Aorta (tissue), 5 donors: ENCODE results near the gene SPDYE17. TPM values are rescaled to one million over a fixed set of nuclear protein-coding genes. Genes with fewer than 3 reads are reported as not detected.
"Not testable (repeated sequence)": the region's sequence is repeated elsewhere in the genome, so short reads cannot be mapped to it uniquely, and the experiment has no call there.

ENCODE experiments used
- ATAC-seq: fragments of 200-7000 bp; cut with Tn5 transposase; one replicate; pipeline ENCODE4 v1.9.1; 2022; ENCODE audit warnings: moderate library complexity; ENCODE audit not compliant: low FRiP score
- DNase-seq, 2 donors: peaks; one replicate each; pipeline ENCODE4 v3.0.0-alpha.2; 2020
- H3K27ac ChIP-seq, 2 donors: one replicate each; pipeline ENCODE4 v1.5.1; 2013; ENCODE audit warnings: low read length in 2 of 2, mild to moderate bottlenecking in 2 of 2, moderate library complexity in 2 of 2, control low read depth in 1 of 2, inconsistent platforms in 1 of 2, low read depth in 1 of 2
- H3K27me3 ChIP-seq, 2 donors: one replicate each; pipeline ENCODE4 v1.6.1; 2013; ENCODE audit warnings: control low read depth in 1 of 2, low read length in 1 of 2, mild to moderate bottlenecking in 1 of 2, moderate library complexity in 1 of 2; ENCODE audit not compliant: insufficient read depth in 2 of 2, control insufficient read depth in 1 of 2
- H3K36me3 ChIP-seq, 2 donors: one replicate each; pipeline ENCODE4 v1.6.1; 2013; ENCODE audit warnings: control low read depth in 1 of 2, low read length in 1 of 2, mild to moderate bottlenecking in 1 of 2; ENCODE audit not compliant: insufficient read depth in 2 of 2, control insufficient read depth in 1 of 2
- H3K4me1 ChIP-seq, 2 donors: one replicate each; pipeline ENCODE4 v1.6.1; 2013; ENCODE audit warnings: low read length in 2 of 2, control low read depth in 1 of 2, mild to moderate bottlenecking in 1 of 2, moderate library complexity in 1 of 2; ENCODE audit not compliant: insufficient read depth in 2 of 2, control insufficient read depth in 1 of 2
- H3K4me3 ChIP-seq, 2 donors: one replicate each; pipeline ENCODE4 v1.5.1; 2013; ENCODE audit warnings: low read length in 2 of 2, control low read depth in 1 of 2, mild to moderate bottlenecking in 1 of 2
- H3K9me3 ChIP-seq: one replicate; pipeline ENCODE4 v1.6.1; 2013; ENCODE audit warnings: mild to moderate bottlenecking, low read length; ENCODE audit not compliant: control insufficient read depth
- WGBS, 2 donors: extraction: QIAGEN DNeasy Blood & Tissue Kit; methylation state at CpG; one replicate each; pipeline ENCODE4 v1.1.7; 2013; 5-methylcytosine and 5-hydroxymethylcytosine counted together
- intact Hi-C, 2 donors: fragments of 100-400 bp; cut with DNase I; formaldehyde crosslinking; loops; one replicate each; pipeline versions ENCODE4 v1.14.2 to v1.15.0; 2022
- polyA plus RNA-seq, 2 donors: library from polyadenylated mRNA; stranded (reverse); fragments of 200-250 nt; gene quantifications; one replicate each; pipeline ENCODE4 v1.2.3, GENCODE V29; 2013
- total RNA-seq, 2 donors: library from RNA; stranded (reverse); fragmentation: NEBNext Ultra II Directional; extraction: Animal tissue kit (Norgen Biotek cat#: 25700); gene quantifications; one replicate each; pipeline ENCODE4 v1.2.1, GENCODE V29; 2021
- donor health status: healthy with polysubstance abuse.
- donor health status: Bipolar disorder and iron deficiency.
- donor health status: DM: no; HTN: no; CAD: no.
- donor health status: DM: no; HTN: no; CAD: no.
- donor health status: DM: yes; HTN: yes; CAD: no.

SPDYE17 gene
- total and polyA plus RNA-seq, 4 donors: not detected

DNA sequence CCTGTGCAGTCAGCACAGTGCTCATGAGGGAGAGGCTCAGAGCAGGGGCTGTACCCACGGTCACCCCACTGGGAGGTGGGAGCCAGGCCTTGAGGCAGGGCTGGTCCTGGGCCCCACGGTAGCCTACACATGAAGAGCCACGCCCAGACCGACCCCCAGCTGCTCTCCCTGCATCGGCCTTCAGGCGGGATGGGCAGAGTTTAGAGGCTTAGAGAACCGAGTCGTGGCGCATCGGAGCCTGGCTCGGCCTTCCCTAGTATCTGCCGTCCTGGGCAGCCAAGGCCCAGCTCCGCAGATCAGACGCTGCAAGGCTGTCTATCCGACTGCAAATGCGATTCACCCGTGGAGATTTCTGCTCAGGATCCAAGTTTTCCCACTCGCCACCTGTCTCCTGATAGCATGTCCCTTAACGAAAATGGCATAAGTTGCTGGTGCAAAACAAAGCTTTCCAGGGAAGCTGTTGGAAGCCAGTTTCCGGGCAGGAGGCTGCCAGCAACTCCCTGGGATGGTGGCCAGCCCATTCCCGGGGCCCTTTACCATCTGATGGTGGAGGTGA, 29.4 kb downstream of the SPDYE17 start:
- H3K4me3 ChIP-seq, DNase-seq, H3K27me3 ChIP-seq, H3K4me1 ChIP-seq, H3K27ac ChIP-seq, intact Hi-C loops, ATAC-seq, H3K36me3 ChIP-seq, H3K9me3 ChIP-seq: not testable (repeated sequence)
- WGBS, 2 donors: 92 to 93% methylated on average over 21 of the region's 21 CpGs

DNA sequence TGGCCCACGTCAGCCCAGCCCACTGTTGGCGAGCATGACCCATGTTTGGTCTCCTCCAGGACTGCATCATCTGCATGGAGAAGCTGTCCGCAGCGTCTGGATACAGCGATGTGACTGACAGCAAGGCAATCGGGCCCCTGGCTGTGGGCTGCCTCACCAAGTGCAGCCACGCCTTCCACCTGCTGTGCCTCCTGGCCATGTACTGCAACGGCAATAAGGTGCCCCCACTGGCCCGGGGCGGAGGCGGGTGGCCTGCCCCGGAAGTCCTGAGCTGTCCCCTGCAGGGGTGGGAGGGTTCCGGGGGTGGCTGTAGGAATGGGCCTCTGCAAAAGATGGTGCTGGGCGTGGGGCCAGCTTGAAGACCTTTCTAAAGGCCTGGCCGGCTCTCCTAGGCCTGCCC, 30.1 kb downstream of the SPDYE17 start:
- ATAC-seq, H3K9me3 ChIP-seq, H3K4me3 ChIP-seq, H3K27me3 ChIP-seq, H3K27ac ChIP-seq, H3K36me3 ChIP-seq, H3K4me1 ChIP-seq, intact Hi-C loops: not testable (repeated sequence)
- 85 to 86% methylated on average over 15 of the region's 15 CpGs for WGBS, 2 donors
- peak in 1 of 2 donors; percentile 62 for DNase-seq

DNA sequence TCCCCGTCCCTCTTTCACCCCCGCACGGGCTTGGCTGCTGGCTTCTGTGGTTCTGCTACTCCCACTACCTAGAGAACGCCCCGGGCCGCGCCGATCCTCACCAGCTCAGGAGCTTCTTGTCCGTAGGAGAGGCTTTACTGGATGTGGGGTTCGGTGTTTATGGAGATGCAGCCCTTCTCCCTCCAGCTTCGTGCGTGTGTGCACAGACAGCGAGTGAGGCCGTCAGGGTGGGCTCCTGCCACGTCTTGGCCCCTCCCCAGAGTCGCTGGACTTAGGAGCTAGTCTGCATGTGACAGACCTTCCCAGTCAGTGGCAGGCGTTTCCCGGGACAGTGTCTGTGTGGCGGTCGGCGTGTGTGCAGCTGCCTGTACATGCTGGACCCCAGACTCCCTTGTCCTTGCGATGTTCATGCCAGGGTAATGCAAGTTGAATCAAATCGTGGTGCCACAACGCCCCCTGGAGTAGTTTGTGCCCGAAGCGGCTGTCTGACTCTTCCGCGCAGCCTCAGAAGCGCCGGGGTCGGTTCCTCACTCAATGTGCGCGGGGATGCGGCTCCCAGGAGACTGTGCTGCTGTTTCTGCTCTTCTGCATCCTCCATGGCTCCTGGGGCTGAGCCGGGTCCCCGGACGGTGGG, 32.6 kb downstream of the SPDYE17 start:
- H3K27me3 ChIP-seq, H3K27ac ChIP-seq, H3K9me3 ChIP-seq, DNase-seq, H3K36me3 ChIP-seq, ATAC-seq, H3K4me3 ChIP-seq, H3K4me1 ChIP-seq, intact Hi-C loops: not testable (repeated sequence)
- WGBS, 2 donors: 65 to 81% methylated on average over 13 to 18 of the region's 37 CpGs

GRCh38 chr7:76998764-76999450, 33.3 kb downstream of the SPDYE17 start:
- H3K27ac ChIP-seq, H3K4me3 ChIP-seq, H3K27me3 ChIP-seq, H3K9me3 ChIP-seq, intact Hi-C loops, H3K4me1 ChIP-seq, H3K36me3 ChIP-seq: not testable (repeated sequence)
- 81 to 85% methylated on average over 9 to 11 of the region's 11 CpGs for whole genome bisulfite sequencing, 2 donors
- peak in 1 of 2 donors; percentile 74 for DNase-seq
- ATAC-seq: peak; percentile 44

DNA sequence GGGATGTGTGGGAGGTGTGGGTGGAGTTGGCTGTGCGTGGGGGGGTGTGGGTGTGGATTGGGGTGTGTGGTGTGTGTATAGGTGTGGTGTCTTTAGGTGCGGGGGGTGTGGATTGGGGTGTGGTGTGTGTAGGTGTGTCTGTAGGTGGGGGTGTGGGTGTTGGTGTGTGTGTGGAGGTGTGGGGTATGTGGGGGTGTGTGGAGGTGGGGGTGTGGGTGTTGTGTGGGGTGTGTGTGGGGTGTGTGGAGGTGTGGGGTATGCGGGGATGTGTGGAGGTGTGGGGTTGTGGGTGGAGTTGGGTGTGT, 33.9 kb downstream of the SPDYE17 start:
- Histone ChIP-seq H3K36me3 (no peaks in the 10 kb centered on the region), H3K4me3 (no peak overlapping the region), H3K27ac (no peak overlapping the region), H3K9me3 (no peaks in the 10 kb centered on the region), H3K4me1 (no peaks in the 10 kb centered on the region), H3K27me3 (no peaks in the 10 kb centered on the region)
- peak in 1 of 2 donors; percentile 67 for DNase-seq
- intact Hi-C loops: no loop called here
- WGBS, 2 donors: 91% methylated on average over 3 of the region's 3 CpGs
- no peak for ATAC-seq

GRCh38 chr7:76997381-76998284, 34.5 kb downstream of the SPDYE17 start:
- ATAC-seq (peak; percentile 44), DNase-seq (no peak)
- intact Hi-C loops: no loop called here
- no peak overlapping the region for H3K4me3 ChIP-seq
- no peaks in the 10 kb centered on the region for H3K36me3 ChIP-seq
- no peak overlapping the region for H3K27ac ChIP-seq
- 77 to 90% methylated on average over 5 of the region's 5 CpGs for WGBS, 2 donors
- no peaks in the 10 kb centered on the region for H3K27me3 ChIP-seq
- H3K9me3 ChIP-seq: no peaks in the 10 kb centered on the region
- no peaks in the 10 kb centered on the region for H3K4me1 ChIP-seq

- H3K4me3 ChIP-seq, H3K27me3 ChIP-seq, intact Hi-C loops, H3K27ac ChIP-seq, H3K4me1 ChIP-seq, H3K9me3 ChIP-seq, DNase-seq, H3K36me3 ChIP-seq: not testable (repeated sequence)
- peak; percentile 39 for ATAC-seq
These were observed 35.2 kb downstream of the SPDYE17 start for GRCh38 chr7:76996932-76997331.

GRCh38 chr7:76994286-76994685, 37.9 kb downstream of the SPDYE17 start:
- H3K27ac ChIP-seq, H3K27me3 ChIP-seq, ATAC-seq, H3K4me3 ChIP-seq, H3K9me3 ChIP-seq, H3K4me1 ChIP-seq, intact Hi-C loops, DNase-seq, H3K36me3 ChIP-seq: not testable (repeated sequence)
- WGBS, 2 donors: 79 to 94% methylated on average over 4 to 7 of the region's 13 CpGs
